Neural progenitor cell (in vitro differentiated cells): ENCODE measurements around the gene TPPP.

Source experiments
- CTCF ChIP-seq: fragments of 200-600 bp; sonication (generic); IDR thresholded peaks from 2 replicates; pipeline ENCODE4 v1.5.1; 2017; ENCODE audit warnings: antibody characterized with exemption, mild to moderate bottlenecking
- EZH2 ChIP-seq: fragments of 200-600 bp; sonication (generic); IDR thresholded peaks from 2 replicates; pipeline ENCODE4 v1.6.1; 2017; ENCODE audit warnings: antibody characterized with exemption, mild to moderate bottlenecking, moderate library complexity

- TF ChIP-seq CTCF (no peak), EZH2 (no peak)
These were observed 35.6 kb downstream of the TPPP start for GRCh38 chr5:657570-657969.
